Measurements from ENCODE around the gene RNASE8. TPM values are rescaled to one million over a fixed set of nuclear protein-coding genes. Genes with fewer than 3 reads are reported as not detected.

The RNASE8 gene
- total RNA-seq, 1 experiment from 2014 or later, result not detected

DNA sequence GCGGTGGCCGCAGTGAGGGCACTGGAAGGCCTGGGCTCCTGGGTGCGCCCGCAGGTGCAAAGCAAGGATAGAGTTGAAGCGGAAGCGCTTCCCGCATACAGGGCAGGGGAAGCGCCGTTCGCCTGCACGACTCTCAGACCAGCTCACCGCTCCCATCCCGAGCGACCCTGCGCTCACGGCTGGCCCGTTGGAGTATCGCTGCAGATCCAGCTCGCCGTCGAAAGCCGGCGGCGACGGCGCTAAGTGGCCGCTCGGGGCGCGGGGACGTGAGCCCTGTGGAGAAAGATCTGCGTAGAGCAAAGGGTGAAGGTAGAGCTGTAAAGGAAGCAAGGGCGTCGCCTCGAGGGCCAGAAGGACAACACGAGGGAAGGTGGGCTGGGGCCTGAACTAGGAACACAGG lies 35.4 kb downstream of the RNASE8 start:
- ATAC-seq (no peak), DNase-seq (ENCODE audit: low spot score) (peak; percentile 36)
- CTCF ChIA-PET, result interaction anchor here (0.6 to 7.5 kb wide), 34 partner anchors 9 to 1765 kb away, joined by 3 to 321 read pairs (median 5); partner anchors contain the start of genes ARHGEF40, SLC39A2 and TMEM253
- no peaks in the 10 kb centered on the region for H3K27me3 Mint-ChIP-seq (ENCODE audit: low read depth)
- peak overlapping the region; percentile 66 for H3K4me3 Mint-ChIP-seq
- TF ChIP-seq RORB (CRISPR knock-in tag; IDR thresholded peaks at IDR 0.05) (no peak), SP1 (CRISPR knock-in tag; conservative IDR thresholded peaks at IDR 0.05) (0 out of 2 replicates have a peak, but pooled peaks have one; percentile 3)
- H3K9me3 Mint-ChIP-seq, result no peaks in the 10 kb centered on the region
- POLR2A ChIA-PET, result interaction anchor here (1.0 to 7.0 kb wide), 4 partner anchors 11 to 78 kb away, joined by 4 to 74 read pairs (median 25); partner anchors contain the start of gene ARHGEF40
- peaks cover 42% of the 10 kb centered on the region for H3K36me3 Mint-ChIP-seq
- H3K27ac Mint-ChIP-seq, result peak overlapping the region; percentile 94
- peaks cover 58% of the 10 kb centered on the region for H3K4me1 Mint-ChIP-seq

DNA sequence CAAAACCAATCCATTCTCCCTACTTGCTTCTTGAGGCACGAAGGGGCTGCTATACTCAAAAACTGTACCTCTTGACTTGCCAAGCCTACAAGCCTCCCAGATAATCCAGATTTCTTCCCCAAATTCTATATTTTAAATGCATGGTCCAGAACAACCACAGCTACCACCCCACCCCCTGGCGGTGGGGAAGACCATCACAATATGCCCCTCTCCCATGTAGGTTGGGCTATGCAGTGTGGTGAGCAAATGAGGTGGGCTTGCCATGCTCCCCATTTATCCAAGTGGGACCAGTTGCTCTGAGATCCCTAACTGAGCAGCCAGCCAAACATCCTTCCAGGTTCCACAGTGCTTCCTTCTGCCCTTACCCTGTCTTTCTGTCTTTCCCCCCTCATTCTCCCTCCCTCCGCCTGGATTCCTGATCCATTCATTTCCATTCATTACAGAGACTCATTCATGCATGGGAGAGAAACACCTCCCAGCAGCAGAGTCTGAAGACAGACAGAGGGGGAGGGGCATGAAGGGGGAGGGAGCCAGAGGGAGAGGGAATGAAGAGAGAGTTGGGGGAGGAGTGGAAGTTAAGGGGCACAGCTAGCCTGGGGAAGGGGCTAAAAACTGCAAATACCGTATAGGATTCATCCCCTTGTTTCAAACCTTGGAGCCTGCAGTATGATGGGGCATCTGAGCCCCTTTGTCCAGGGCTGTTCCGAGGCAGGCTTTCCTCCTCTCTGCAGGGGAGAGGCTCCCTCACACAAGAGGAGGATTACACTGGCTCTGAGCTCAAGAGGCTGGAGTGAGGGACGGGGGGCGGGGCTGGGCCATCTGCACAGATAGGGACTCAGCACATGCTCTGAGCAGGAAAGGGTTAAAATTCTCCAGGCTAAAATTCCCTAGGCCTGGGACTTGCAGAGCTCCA lies 36.4 kb downstream of the RNASE8 start:
- ChIA-PET POLR2A (interaction anchor here (0.6 to 7.0 kb wide), 13 partner anchors 10 to 454 kb away, joined by 3 to 74 read pairs (median 3); partner anchors contain the start of genes ARHGEF40 and SALL2), CTCF (interaction anchor here (0.6 to 7.5 kb wide), 25 partner anchors 10 to 437 kb away, joined by 3 to 321 read pairs (median 4); partner anchors contain the start of genes ARHGEF40 and TMEM253)
- peaks cover 58% of the 10 kb centered on the region for H3K4me1 Mint-ChIP-seq
- DNase-seq (ENCODE audit: low spot score), result peak; percentile 78
- peak overlapping the region; percentile 66 for H3K4me3 Mint-ChIP-seq
- peaks cover 32% of the 10 kb centered on the region for H3K36me3 Mint-ChIP-seq
- peak; percentile 38 for ATAC-seq
- H3K27ac Mint-ChIP-seq, result peak overlapping the region; percentile 94
- no peaks in the 10 kb centered on the region for H3K9me3 Mint-ChIP-seq
- H3K27me3 Mint-ChIP-seq (ENCODE audit: low read depth), result no peaks in the 10 kb centered on the region
- TF ChIP-seq NFATC4 (CRISPR knock-in tag; IDR thresholded peaks at IDR 0.05) (no peak), ZNF232 (CRISPR knock-in tag; IDR thresholded peaks at IDR 0.05) (no peak), EMX1 (CRISPR knock-in tag; IDR thresholded peaks at IDR 0.05) (no peak), AR (CRISPR knock-in tag; IDR thresholded peaks at IDR 0.05) (no peak), SOX15 (CRISPR knock-in tag; IDR thresholded peaks at IDR 0.05) (no peak), OVOL2 (CRISPR knock-in tag; IDR thresholded peaks at IDR 0.05; ENCODE audit: borderline replicate concordance) (no peak), KAT7 (CRISPR knock-in tag; IDR thresholded peaks at IDR 0.05; ENCODE audit: borderline replicate concordance) (no peak), HMGXB4 (CRISPR knock-in tag; IDR thresholded peaks at IDR 0.05) (no peak), ESRRA (CRISPR knock-in tag; IDR thresholded peaks at IDR 0.05; ENCODE audit: borderline replicate concordance) (no peak), NR2C2 (CRISPR knock-in tag; IDR thresholded peaks at IDR 0.05) (no peak), SP1 (CRISPR knock-in tag; conservative IDR thresholded peaks at IDR 0.05) (peak; percentile 51; the same call in 1 of the 2 replicates), MAX (CRISPR knock-in tag; IDR thresholded peaks at IDR 0.05) (peak; percentile 31), USF2 (CRISPR knock-in tag; IDR thresholded peaks at IDR 0.05) (0 out of 2 replicates have a peak, but pooled peaks have one; percentile 11), GTF2I (CRISPR knock-in tag; conservative IDR thresholded peaks at IDR 0.05) (no peak), ERG (CRISPR knock-in tag; IDR thresholded peaks at IDR 0.05) (no peak), CBFB (CRISPR knock-in tag; IDR thresholded peaks at IDR 0.05; ENCODE audit: low read depth) (no peak), FOXP1 (CRISPR knock-in tag; IDR thresholded peaks at IDR 0.05; ENCODE audit: borderline replicate concordance) (no peak)
- TF ChIP-seq, protein P1, sequence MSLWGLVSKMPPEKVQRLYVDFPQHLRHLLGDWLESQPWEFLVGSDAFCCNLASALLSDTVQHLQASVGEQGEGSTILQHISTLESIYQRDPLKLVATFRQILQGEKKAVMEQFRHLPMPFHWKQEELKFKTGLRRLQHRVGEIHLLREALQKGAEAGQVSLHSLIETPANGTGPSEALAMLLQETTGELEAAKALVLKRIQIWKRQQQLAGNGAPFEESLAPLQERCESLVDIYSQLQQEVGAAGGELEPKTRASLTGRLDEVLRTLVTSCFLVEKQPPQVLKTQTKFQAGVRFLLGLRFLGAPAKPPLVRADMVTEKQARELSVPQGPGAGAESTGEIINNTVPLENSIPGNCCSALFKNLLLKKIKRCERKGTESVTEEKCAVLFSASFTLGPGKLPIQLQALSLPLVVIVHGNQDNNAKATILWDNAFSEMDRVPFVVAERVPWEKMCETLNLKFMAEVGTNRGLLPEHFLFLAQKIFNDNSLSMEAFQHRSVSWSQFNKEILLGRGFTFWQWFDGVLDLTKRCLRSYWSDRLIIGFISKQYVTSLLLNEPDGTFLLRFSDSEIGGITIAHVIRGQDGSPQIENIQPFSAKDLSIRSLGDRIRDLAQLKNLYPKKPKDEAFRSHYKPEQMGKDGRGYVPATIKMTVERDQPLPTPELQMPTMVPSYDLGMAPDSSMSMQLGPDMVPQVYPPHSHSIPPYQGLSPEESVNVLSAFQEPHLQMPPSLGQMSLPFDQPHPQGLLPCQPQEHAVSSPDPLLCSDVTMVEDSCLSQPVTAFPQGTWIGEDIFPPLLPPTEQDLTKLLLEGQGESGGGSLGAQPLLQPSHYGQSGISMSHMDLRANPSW (CRISPR knock-in tag; conservative IDR thresholded peaks at IDR 0.05; ENCODE audit: low read depth), result no peak
- TF ChIP-seq, protein P2, sequence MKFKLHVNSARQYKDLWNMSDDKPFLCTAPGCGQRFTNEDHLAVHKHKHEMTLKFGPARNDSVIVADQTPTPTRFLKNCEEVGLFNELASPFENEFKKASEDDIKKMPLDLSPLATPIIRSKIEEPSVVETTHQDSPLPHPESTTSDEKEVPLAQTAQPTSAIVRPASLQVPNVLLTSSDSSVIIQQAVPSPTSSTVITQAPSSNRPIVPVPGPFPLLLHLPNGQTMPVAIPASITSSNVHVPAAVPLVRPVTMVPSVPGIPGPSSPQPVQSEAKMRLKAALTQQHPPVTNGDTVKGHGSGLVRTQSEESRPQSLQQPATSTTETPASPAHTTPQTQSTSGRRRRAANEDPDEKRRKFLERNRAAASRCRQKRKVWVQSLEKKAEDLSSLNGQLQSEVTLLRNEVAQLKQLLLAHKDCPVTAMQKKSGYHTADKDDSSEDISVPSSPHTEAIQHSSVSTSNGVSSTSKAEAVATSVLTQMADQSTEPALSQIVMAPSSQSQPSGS (CRISPR knock-in tag; IDR thresholded peaks at IDR 0.05; ENCODE audit: borderline replicate concordance, low read depth), result no peak

Data from WTC11 (cell line).